ENCODE results near the gene FBXO41.

FBXO41 gene

GRCh38 chr2:73272270-73272669, 12.0 kb downstream of the FBXO41 start:
- H3K4me3 Mint-ChIP-seq, result no peak overlapping the region
- TF ChIP-seq, protein P1, sequence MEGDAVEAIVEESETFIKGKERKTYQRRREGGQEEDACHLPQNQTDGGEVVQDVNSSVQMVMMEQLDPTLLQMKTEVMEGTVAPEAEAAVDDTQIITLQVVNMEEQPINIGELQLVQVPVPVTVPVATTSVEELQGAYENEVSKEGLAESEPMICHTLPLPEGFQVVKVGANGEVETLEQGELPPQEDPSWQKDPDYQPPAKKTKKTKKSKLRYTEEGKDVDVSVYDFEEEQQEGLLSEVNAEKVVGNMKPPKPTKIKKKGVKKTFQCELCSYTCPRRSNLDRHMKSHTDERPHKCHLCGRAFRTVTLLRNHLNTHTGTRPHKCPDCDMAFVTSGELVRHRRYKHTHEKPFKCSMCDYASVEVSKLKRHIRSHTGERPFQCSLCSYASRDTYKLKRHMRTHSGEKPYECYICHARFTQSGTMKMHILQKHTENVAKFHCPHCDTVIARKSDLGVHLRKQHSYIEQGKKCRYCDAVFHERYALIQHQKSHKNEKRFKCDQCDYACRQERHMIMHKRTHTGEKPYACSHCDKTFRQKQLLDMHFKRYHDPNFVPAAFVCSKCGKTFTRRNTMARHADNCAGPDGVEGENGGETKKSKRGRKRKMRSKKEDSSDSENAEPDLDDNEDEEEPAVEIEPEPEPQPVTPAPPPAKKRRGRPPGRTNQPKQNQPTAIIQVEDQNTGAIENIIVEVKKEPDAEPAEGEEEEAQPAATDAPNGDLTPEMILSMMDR (IDR thresholded peaks at IDR 0.05; ENCODE audit: unreplicated experiment in 3 of 3), result no peak
- H3K27ac Mint-ChIP-seq, result no peak overlapping the region

GRCh38 chr2:73269686-73270465, 14.4 kb downstream of the FBXO41 start:
- Mint-ChIP-seq H3K4me3 (peak overlapping the region in 2 of 3 experiments; percentile 5 to 10), H3K27ac (no peak overlapping the region), H3K9me3 (peaks cover 6% of the 10 kb centered on the region), H3K36me3 (ENCODE audit: low read depth) (no peaks in the 10 kb centered on the region), H3K27me3 (ENCODE audit: low read depth) (peaks cover 76% of the 10 kb centered on the region), H3K4me1 (peaks cover 4% of the 10 kb centered on the region)
- TF ChIP-seq, protein P1 (IDR thresholded peaks at IDR 0.05; ENCODE audit: unreplicated experiment in 3 of 3), result no peak

More at GRCh38 chr2:73272270-73272669, 12.0 kb downstream of the FBXO41 start:
- H3K27me3 Mint-ChIP-seq (ENCODE audit: low read depth), result peaks cover 63% of the 10 kb centered on the region
- peaks cover 4% of the 10 kb centered on the region for H3K4me1 Mint-ChIP-seq
- no peaks in the 10 kb centered on the region for H3K36me3 Mint-ChIP-seq (ENCODE audit: low read depth)
- peaks cover 6% of the 10 kb centered on the region for H3K9me3 Mint-ChIP-seq

- H3K4me1 Mint-ChIP-seq, result peaks cover 4% of the 10 kb centered on the region
- no peaks in the 10 kb centered on the region for H3K36me3 Mint-ChIP-seq (ENCODE audit: low read depth)
- TF ChIP-seq, protein P1 (IDR thresholded peaks at IDR 0.05; ENCODE audit: unreplicated experiment in 3 of 3), result peak; percentile 12 to 36 (median 24)
- H3K27me3 Mint-ChIP-seq (ENCODE audit: low read depth), result peaks cover 73% of the 10 kb centered on the region
- H3K9me3 Mint-ChIP-seq, result peaks cover 3% of the 10 kb centered on the region
- no peak overlapping the region for H3K27ac Mint-ChIP-seq
- H3K4me3 Mint-ChIP-seq, result no peak overlapping the region
Measured at GRCh38 chr2:73268830-73269685, 15.2 kb downstream of the FBXO41 start.

GRCh38 chr2:73268366-73268829, 15.9 kb downstream of the FBXO41 start:
- H3K4me3 Mint-ChIP-seq, result peak overlapping the region; percentile 18 to 62 (median 49)
- H3K9me3 Mint-ChIP-seq, result no peaks in the 10 kb centered on the region
- peaks cover 4% of the 10 kb centered on the region for H3K4me1 Mint-ChIP-seq
- no peak overlapping the region for H3K27ac Mint-ChIP-seq
- no peaks in the 10 kb centered on the region for H3K36me3 Mint-ChIP-seq (ENCODE audit: low read depth)
- TF ChIP-seq, protein P1 (IDR thresholded peaks at IDR 0.05; ENCODE audit: unreplicated experiment in 3 of 3), result no peak
- peaks cover 67% of the 10 kb centered on the region for H3K27me3 Mint-ChIP-seq (ENCODE audit: low read depth)

DNA sequence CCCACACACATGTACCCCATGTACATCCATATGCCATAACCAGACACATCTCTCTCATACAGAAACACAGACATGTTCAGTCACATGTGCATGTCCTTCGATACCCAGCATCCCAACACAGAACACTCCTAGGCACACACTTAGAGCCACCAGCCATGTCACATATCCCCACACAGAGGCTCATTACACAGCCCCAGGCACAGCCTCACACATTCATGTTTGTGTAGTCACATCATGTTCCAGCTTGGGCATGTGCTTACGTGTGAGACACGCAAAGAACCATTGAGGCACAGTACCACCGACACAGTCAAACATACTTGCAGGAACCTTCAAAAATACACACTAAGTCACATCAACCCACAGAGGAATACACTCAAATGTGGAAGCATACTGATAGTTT, 17.3 kb downstream of the FBXO41 start:
- Mint-ChIP-seq H3K9me3 (no peaks in the 10 kb centered on the region), H3K4me3 (no peak overlapping the region)

More for the DNA sequence above, 17.3 kb downstream of the FBXO41 start:
- Mint-ChIP-seq H3K27ac (no peak overlapping the region), H3K27me3 (ENCODE audit: low read depth) (peaks cover 56% of the 10 kb centered on the region), H3K36me3 (ENCODE audit: low read depth) (no peaks in the 10 kb centered on the region), H3K4me1 (peaks cover 4% of the 10 kb centered on the region)
- TF ChIP-seq, protein P1 (IDR thresholded peaks at IDR 0.05; ENCODE audit: unreplicated experiment in 3 of 3), result no peak
